WTC11 (cell line): ENCODE measurements around the gene PSMD5. TPM values are rescaled to one million over a fixed set of nuclear protein-coding genes. Genes with fewer than 3 reads are reported as not detected.

Source experiments
- ATF1 ChIP-seq: sonication (generic); formaldehyde crosslinking; IDR thresholded peaks from 2 replicates; pipeline ENCODE4 v1.8.1; 2023; ENCODE audit warnings: mild to moderate bottlenecking, moderate library complexity, missing genetic modification reagents
- ATF3 ChIP-seq: sonication (generic); formaldehyde crosslinking; conservative IDR thresholded peaks from 2 replicates; pipeline ENCODE4 v1.8.1; 2022; ENCODE audit warnings: mild to moderate bottlenecking, missing genetic modification reagents
- ATF6 ChIP-seq: sonication (generic); formaldehyde crosslinking; IDR thresholded peaks from 2 replicates; pipeline ENCODE4 v1.8.1; 2023; ENCODE audit warnings: mild to moderate bottlenecking, missing genetic modification reagents
- ELF4 ChIP-seq: sonication (generic); formaldehyde crosslinking; IDR thresholded peaks from 2 replicates; pipeline ENCODE4 v1.8.1; 2022; ENCODE audit warnings: low read depth, mild to moderate bottlenecking, moderate library complexity, missing genetic modification reagents
- ERG ChIP-seq: fragments of 250-450 bp; sonication (Bioruptor Pico); IDR thresholded peaks from 2 replicates; pipeline ENCODE4 v1.8.0; 2021; ENCODE audit warnings: mild to moderate bottlenecking
- ESRRA ChIP-seq: sonication (generic); formaldehyde crosslinking; IDR thresholded peaks from 2 replicates; pipeline ENCODE4 v1.8.1; 2022; ENCODE audit warnings: mild to moderate bottlenecking, missing genetic modification reagents, borderline replicate concordance
- GRHL2 ChIP-seq: fragments of 250-450 bp; sonication (Bioruptor Pico); IDR thresholded peaks from 2 replicates; pipeline ENCODE4 v1.8.0; 2022; ENCODE audit warnings: mild to moderate bottlenecking, moderate library complexity; ENCODE audit not compliant: insufficient replicate concordance, severe bottlenecking
- GTF2I ChIP-seq: fragments of 250-450 bp; sonication (Bioruptor Pico); conservative IDR thresholded peaks from 2 replicates; pipeline ENCODE4 v1.4.0; 2021; ENCODE audit warnings: mild to moderate bottlenecking
- HMGA2 ChIP-seq: fragments of 250-450 bp; sonication (Bioruptor Pico); IDR thresholded peaks from 2 replicates; pipeline ENCODE4 v1.4.0; 2021; ENCODE audit warnings: mild to moderate bottlenecking, moderate library complexity
- JAZF1 ChIP-seq: fragments of 250-450 bp; sonication (Bioruptor Pico); IDR thresholded peaks from 2 replicates; pipeline ENCODE4 v1.9.0; 2021; ENCODE audit warnings: moderate library complexity, mild to moderate bottlenecking, inconsistent platforms
- JUN ChIP-seq: sonication (generic); formaldehyde crosslinking; IDR thresholded peaks from 2 replicates; pipeline ENCODE4 v1.8.0; 2023; ENCODE audit warnings: mild to moderate bottlenecking, missing genetic modification reagents
- NFATC4 ChIP-seq: fragments of 250-450 bp; sonication (Bioruptor Pico); IDR thresholded peaks from 2 replicates; pipeline ENCODE4 v1.9.0; 2021; ENCODE audit warnings: mild to moderate bottlenecking
- PREB ChIP-seq: sonication (generic); formaldehyde crosslinking; IDR thresholded peaks from 2 replicates; pipeline ENCODE4 v1.8.1; 2022; ENCODE audit warnings: mild to moderate bottlenecking, missing genetic modification reagents, moderate library complexity, borderline replicate concordance
- SMAD3 ChIP-seq: sonication (generic); formaldehyde crosslinking; IDR thresholded peaks from 2 replicates; pipeline ENCODE4 v1.8.0; 2022; ENCODE audit warnings: missing genetic modification reagents, mild to moderate bottlenecking, borderline replicate concordance
- TEAD1 ChIP-seq: sonication (generic); formaldehyde crosslinking; IDR thresholded peaks from 2 replicates; pipeline ENCODE4 v1.8.0; 2022; ENCODE audit warnings: mild to moderate bottlenecking, missing genetic modification reagents
- TP53 ChIP-seq: sonication (generic); formaldehyde crosslinking; IDR thresholded peaks from 2 replicates; pipeline ENCODE4 v1.8.1; 2023; ENCODE audit warnings: mild to moderate bottlenecking, missing genetic modification reagents
- ZBTB21 ChIP-seq: sonication (generic); formaldehyde crosslinking; IDR thresholded peaks from 2 replicates; pipeline ENCODE4 v1.8.1; 2023; ENCODE audit warnings: mild to moderate bottlenecking, missing genetic modification reagents, borderline replicate concordance
- ZNF317 ChIP-seq: sonication (generic); formaldehyde crosslinking; IDR thresholded peaks from 2 replicates; pipeline ENCODE4 v1.8.1; 2023; ENCODE audit warnings: low read depth, mild to moderate bottlenecking, moderate library complexity, missing genetic modification reagents, borderline replicate concordance
- ZNF416 ChIP-seq: fragments of 250-450 bp; sonication (Bioruptor Pico); IDR thresholded peaks from 2 replicates; pipeline ENCODE4 v1.9.0; 2021; ENCODE audit warnings: mild to moderate bottlenecking, inconsistent platforms
- total RNA-seq: library from RNA; stranded (reverse); gene quantifications from 3 replicates; pipeline ENCODE4 v1.2.3, GENCODE V29; 2021
- TF ChIP-seq, protein P1 (sequence below): sonication (generic); formaldehyde crosslinking; IDR thresholded peaks from 2 replicates; pipeline ENCODE4 v1.8.0; 2022; ENCODE audit warnings: missing genetic modification reagents
- TF ChIP-seq, protein P2 (sequence below): sonication (generic); formaldehyde crosslinking; conservative IDR thresholded peaks from 2 replicates; pipeline ENCODE4 v1.8.1; 2023; ENCODE audit warnings: mild to moderate bottlenecking, low read depth, missing genetic modification reagents, moderate library complexity
- TF ChIP-seq, protein P3 (sequence below): sonication (generic); formaldehyde crosslinking; IDR thresholded peaks from 2 replicates; pipeline ENCODE4 v1.8.0; 2022; ENCODE audit warnings: mild to moderate bottlenecking, missing genetic modification reagents
- TF ChIP-seq, protein P4 (sequence below): fragments of 250-450 bp; sonication (Bioruptor Pico); IDR thresholded peaks from 2 replicates; pipeline ENCODE4 v1.9.0; 2021; ENCODE audit warnings: mild to moderate bottlenecking

Gene PSMD5
- total RNA-seq, 1 experiment from 2014 or later = 61.1 TPM

DNA sequence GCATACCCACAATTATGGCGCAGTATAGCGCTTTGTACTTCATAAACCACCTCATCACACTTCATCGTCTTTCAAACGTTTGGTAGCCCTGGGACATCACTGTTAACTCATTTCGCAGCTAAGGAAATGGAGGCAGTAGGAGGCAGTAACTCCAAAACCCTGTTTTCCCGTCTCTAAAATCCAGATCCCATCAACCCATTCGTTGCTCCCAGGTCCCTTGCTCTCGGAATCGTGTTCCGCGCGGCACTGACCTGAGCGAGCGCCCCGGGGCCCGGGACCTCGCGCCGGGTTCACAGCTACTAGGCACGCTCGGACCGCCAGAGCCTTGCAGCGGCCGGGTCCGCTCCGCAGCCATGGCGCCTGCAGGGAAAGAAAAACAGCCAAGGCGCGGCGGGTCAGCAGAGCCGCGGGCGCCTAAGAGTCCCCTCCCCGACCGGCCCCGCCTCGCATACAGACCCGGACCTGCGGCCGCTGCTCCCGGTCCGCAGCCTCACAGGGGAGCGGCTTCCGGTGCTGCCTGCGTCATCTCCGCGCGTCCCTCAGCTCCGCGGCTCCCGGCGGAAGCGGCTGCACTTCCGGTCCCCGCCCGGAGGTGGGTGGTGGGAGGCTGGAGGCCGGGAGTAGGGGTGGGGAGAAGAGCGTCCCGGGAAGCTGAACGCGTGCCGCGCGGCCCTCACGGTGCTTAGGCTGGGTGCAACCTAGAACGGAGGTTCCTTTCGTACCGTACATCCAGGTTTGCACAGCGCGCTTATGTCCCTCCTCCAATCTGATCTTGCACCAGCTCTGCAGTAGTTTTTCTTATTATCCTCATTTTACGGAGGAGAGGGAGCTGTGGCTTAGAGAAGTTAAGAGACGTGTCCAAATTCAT, 49.6 kb downstream of the PSMD5 start, which contains the start of gene FBXW2 (continued):
- peak; percentile 20; the same call in 1 of the 2 replicates for TF ChIP-seq PREB (CRISPR knock-in tag)
- no peak for TF ChIP-seq JAZF1 (CRISPR knock-in tag)
- TF ChIP-seq TEAD1 = no peak
- no peak for TF ChIP-seq ELF4
- no peak for TF ChIP-seq GTF2I (CRISPR knock-in tag)
- no peak for TF ChIP-seq ATF6 (CRISPR knock-in tag)
- TF ChIP-seq TP53 = no peak
- TF ChIP-seq, protein P1, sequence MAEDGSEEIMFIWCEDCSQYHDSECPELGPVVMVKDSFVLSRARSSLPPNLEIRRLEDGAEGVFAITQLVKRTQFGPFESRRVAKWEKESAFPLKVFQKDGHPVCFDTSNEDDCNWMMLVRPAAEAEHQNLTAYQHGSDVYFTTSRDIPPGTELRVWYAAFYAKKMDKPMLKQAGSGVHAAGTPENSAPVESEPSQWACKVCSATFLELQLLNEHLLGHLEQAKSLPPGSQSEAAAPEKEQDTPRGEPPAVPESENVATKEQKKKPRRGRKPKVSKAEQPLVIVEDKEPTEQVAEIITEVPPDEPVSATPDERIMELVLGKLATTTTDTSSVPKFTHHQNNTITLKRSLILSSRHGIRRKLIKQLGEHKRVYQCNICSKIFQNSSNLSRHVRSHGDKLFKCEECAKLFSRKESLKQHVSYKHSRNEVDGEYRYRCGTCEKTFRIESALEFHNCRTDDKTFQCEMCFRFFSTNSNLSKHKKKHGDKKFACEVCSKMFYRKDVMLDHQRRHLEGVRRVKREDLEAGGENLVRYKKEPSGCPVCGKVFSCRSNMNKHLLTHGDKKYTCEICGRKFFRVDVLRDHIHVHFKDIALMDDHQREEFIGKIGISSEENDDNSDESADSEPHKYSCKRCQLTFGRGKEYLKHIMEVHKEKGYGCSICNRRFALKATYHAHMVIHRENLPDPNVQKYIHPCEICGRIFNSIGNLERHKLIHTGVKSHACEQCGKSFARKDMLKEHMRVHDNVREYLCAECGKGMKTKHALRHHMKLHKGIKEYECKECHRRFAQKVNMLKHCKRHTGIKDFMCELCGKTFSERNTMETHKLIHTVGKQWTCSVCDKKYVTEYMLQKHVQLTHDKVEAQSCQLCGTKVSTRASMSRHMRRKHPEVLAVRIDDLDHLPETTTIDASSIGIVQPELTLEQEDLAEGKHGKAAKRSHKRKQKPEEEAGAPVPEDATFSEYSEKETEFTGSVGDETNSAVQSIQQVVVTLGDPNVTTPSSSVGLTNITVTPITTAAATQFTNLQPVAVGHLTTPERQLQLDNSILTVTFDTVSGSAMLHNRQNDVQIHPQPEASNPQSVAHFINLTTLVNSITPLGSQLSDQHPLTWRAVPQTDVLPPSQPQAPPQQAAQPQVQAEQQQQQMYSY = no peak
- no peak for TF ChIP-seq ATF3 (CRISPR knock-in tag)
- no peak for TF ChIP-seq JUN (CRISPR knock-in tag)
- no peak for TF ChIP-seq ERG (CRISPR knock-in tag)
- TF ChIP-seq, protein P2, sequence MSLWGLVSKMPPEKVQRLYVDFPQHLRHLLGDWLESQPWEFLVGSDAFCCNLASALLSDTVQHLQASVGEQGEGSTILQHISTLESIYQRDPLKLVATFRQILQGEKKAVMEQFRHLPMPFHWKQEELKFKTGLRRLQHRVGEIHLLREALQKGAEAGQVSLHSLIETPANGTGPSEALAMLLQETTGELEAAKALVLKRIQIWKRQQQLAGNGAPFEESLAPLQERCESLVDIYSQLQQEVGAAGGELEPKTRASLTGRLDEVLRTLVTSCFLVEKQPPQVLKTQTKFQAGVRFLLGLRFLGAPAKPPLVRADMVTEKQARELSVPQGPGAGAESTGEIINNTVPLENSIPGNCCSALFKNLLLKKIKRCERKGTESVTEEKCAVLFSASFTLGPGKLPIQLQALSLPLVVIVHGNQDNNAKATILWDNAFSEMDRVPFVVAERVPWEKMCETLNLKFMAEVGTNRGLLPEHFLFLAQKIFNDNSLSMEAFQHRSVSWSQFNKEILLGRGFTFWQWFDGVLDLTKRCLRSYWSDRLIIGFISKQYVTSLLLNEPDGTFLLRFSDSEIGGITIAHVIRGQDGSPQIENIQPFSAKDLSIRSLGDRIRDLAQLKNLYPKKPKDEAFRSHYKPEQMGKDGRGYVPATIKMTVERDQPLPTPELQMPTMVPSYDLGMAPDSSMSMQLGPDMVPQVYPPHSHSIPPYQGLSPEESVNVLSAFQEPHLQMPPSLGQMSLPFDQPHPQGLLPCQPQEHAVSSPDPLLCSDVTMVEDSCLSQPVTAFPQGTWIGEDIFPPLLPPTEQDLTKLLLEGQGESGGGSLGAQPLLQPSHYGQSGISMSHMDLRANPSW (CRISPR knock-in tag) = no peak
- TF ChIP-seq, protein P3, sequence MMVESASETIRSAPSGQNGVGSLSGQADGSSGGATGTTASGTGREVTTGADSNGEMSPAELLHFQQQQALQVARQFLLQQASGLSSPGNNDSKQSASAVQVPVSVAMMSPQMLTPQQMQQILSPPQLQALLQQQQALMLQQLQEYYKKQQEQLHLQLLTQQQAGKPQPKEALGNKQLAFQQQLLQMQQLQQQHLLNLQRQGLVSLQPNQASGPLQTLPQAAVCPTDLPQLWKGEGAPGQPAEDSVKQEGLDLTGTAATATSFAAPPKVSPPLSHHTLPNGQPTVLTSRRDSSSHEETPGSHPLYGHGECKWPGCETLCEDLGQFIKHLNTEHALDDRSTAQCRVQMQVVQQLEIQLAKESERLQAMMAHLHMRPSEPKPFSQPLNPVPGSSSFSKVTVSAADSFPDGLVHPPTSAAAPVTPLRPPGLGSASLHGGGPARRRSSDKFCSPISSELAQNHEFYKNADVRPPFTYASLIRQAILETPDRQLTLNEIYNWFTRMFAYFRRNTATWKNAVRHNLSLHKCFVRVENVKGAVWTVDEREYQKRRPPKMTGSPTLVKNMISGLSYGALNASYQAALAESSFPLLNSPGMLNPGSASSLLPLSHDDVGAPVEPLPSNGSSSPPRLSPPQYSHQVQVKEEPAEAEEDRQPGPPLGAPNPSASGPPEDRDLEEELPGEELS (CRISPR knock-in tag) = peak; percentile 74
- no peak for TF ChIP-seq ZBTB21 (CRISPR knock-in tag)
- TF ChIP-seq HMGA2 (CRISPR knock-in tag) = no peak
- TF ChIP-seq SMAD3 = 0 out of 2 replicates have a peak, but pooled peaks have one; percentile 30
- 0 out of 2 replicates have a peak, but pooled peaks have one; percentile 37 for TF ChIP-seq ZNF416
- no peak for TF ChIP-seq GRHL2
- no peak for TF ChIP-seq NFATC4 (CRISPR knock-in tag)
- TF ChIP-seq ESRRA (CRISPR knock-in tag) = no peak
- TF ChIP-seq ATF1 (CRISPR knock-in tag) = 0 out of 2 replicates have a peak, but pooled peaks have one; percentile 51
- no peak for TF ChIP-seq ZNF317 (CRISPR knock-in tag)
- TF ChIP-seq, protein P4, sequence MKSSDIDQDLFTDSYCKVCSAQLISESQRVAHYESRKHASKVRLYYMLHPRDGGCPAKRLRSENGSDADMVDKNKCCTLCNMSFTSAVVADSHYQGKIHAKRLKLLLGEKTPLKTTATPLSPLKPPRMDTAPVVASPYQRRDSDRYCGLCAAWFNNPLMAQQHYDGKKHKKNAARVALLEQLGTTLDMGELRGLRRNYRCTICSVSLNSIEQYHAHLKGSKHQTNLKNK = no peak
